NCI-H1417 (cell line): ENCODE measurements around the gene NEK8.
"Not testable (repeated sequence)": the region's sequence is repeated elsewhere in the genome, so short reads cannot be mapped to it uniquely, and the experiment has no call there.

Experiments used
- DNase-seq, 3 experiments: peaks; one replicate each; lab custom pipeline; 2025; lab: John Stamatoyannopoulos, UW

NEK8 gene

DNA sequence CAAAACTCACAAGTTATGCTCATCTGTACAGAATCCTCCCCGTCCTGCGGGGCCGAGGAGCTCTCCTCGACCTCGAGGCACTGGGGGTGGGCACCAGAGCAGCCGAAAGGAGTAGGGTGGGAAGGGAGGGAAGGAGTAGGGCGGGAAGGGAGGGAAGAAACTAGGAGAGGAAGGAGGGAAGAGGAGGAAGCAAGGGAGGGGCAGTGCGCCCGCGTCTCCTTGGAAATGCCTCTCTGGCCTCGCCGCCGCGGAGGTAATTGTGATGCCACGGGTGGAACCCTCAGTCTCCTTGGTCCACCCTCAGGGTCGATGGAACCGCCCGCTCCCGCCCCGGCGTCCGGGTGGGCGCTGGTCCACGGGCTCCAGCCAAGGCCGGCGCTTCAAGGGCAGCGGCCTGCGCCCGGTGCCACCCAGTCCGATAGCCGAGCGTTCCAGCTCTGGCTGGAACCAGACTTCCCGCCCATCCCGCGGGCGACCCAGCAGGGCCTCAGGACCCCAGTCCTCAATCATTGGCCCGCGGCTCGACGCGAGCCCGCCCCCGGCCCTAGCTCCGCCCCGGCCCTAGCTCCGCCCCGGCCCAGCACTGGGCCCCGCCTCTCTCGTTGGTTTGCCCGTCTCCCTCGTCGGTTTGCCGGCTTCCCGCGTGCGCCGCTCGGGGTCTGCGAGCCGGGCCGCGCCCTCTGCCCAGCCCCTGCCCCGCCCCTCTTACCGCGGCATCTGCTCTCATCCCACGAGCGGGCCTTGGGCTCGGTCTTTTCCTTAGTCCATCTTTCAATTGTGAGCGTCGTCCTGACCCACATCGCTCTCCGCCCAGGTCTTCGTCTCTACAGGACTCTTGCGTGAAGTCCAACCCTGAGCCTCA lies 17.5 kb upstream of the NEK8 start:
- peak; percentile 88 to 96 (median 96) for DNase-seq

GRCh38 chr17:28711723-28712031 lies 16.9 kb upstream of the NEK8 start, which contains the start of gene PROCA1:
TSS of gene PROCA1 (minus strand) at chr17:28711888. CDS start at chr17:28711660, 228 bp downstream.
- DNase-seq, result no peak

- no peak for DNase-seq
Observed at GRCh38 chr17:28712032-28712704, 16.4 kb upstream of the NEK8 start.

DNA sequence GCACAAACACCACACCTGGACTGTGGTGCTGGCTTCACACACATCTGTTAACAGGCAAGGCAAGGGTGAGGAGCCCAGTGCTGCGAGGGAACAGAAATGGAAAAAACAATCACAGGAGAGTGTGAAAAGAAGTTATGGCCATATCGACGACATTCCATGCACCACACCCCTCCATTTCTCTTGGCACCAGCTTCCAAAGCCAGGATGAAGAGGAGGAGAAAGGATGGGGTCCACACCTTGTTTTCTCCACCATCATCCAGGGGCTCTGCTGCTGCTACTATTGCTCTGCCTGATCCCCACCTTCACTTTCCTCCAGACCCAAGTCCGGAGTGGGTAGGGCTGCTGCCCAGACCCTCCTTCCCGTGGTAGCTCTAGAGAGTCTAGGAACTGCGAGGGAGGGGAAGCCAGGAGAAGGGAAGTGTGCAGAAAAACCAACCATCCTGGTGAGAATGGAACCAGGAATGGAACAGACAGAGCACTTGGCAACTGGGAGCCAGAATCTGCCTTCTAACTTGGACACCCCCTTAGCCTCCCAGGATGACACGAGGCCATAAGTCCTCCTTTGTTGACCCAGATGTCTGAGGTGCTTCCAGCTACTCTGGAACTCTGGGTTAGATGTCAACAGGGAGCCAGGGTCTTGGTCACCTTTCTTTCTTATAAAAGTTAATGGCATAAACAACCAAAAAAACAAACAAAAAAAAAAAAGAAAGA lies 15.7 kb upstream of the NEK8 start:
- no peak for DNase-seq

- no peak for DNase-seq
Observed at GRCh38 chr17:28714281-28714680, 14.3 kb upstream of the NEK8 start.

GRCh38 chr17:28715217-28715616 lies 13.4 kb upstream of the NEK8 start:
- DNase-seq, result no peak

DNA sequence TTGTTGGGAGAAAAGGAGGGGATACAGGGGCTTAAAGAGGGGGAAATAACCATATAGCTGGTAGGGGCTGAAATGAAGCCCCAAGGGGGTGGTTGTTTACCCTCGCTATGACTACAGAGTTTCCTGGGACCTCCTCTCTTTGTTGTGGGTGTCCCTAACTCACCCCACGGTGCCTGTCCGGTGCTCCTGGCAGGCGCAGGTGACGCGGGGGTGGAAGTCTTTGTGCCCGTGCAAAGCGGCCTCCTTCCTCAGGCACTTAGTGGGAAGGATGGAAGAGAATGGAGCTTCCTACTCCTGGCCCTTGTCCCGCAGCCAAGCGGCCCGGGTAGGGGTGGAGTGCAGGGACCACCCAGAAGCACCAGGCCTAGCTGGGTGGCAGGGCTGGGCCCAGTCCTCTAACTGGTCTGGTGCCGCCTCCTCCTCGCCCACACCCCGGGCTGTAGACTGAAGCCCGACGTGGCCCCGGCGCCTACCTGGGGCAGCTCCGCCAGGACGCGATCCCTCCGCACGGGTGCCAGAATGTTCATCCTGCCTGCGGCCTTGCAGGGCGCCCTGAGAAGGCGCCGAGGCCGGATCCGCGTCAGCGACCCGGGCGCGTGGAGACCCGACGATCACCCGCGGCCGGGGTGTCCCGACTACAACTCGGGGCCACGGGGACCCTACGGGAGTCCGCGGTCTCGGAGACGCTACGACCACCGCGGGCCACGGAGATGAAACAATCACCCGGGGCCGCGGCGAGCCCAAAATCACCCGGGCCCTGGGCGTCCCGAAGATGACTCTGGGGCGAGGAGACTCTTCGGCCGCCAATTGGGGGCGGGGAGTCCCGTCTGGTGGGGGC lies 11.6 kb upstream of the NEK8 start:
- DNase-seq, result no peak

DNA sequence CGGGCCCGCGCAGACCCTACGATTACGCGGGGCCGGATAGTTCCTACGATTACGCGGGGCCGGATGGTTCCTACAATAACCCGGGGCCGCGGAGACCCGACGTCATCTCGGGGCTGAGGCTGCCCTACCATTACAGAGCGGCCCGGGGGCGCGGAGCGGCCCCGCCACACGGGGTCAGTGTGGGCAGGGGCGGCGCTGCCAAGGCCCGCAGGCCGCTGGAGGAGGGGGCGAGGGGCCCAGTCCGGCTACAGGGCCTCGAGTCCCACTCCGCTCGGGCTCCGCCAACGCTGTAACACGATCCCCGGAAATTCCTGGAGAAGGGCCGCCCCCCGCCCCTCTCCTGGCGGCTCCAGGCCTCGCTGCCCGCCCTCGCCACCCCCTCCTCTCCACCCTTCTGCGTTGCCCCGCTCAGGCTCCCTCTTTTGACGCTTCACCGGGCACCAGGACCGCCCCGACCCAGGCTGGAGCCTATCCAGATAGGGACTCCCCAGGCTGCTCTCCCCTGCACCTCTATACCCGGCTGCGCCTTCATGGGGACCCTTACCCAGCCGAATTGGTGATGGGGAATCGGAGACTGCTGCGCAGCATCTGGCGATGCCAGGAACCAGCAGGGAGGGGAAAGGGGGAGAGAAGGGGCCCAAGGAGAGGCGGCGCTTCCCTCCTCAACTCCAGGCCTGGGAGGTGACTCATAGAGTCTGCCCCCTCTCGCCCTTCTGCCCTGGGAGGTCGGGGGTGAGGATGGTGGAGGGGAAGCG lies 10.8 kb upstream of the NEK8 start, which contains the start of gene RAB34:
Gene RAB34, minus strand, starts transcription at position 291 of the 755 bp plus-strand sequence. CDS start 602 bp downstream, outside the sequence.
- DNase-seq, result peak in 2 of 3 experiments; percentile 40 to 49

DNA sequence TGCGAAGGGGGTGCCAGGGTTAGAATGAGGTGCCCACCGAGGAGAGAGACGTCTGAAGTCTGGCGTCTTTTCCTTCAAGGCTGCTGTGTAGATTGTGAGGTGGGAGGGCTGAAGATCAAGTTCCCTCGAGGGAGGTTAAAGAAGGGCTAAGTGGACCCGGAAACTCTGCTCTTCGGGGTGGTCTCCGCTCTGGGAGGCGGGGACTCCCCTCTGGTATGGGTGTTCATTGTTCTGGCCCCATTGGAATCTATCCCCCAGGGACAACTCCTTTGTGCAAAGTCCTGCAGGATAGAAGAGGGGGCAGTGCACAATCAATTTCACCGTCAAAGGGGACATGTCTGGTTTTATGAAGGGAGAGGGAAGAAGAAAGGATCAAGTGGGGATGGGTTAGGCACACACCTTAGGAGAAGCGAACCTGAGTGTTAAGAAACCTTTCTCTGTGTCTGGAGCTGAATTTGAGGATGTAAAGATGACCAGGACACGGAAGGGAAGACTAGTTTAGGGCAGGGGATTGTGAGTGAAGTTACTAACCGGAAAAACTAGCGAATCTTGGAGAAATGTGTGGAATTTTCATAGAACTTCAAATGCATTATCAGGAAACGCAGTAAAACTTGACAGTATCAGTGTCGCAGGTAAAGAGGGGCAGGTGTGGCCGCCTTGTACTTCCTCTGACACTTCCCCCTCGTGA lies 10.1 kb upstream of the NEK8 start:
- peak in 1 of 3 experiments; percentile 14 for DNase-seq

- no peak for DNase-seq
Observed at GRCh38 chr17:28719021-28719433, 9.6 kb upstream of the NEK8 start.

DNA sequence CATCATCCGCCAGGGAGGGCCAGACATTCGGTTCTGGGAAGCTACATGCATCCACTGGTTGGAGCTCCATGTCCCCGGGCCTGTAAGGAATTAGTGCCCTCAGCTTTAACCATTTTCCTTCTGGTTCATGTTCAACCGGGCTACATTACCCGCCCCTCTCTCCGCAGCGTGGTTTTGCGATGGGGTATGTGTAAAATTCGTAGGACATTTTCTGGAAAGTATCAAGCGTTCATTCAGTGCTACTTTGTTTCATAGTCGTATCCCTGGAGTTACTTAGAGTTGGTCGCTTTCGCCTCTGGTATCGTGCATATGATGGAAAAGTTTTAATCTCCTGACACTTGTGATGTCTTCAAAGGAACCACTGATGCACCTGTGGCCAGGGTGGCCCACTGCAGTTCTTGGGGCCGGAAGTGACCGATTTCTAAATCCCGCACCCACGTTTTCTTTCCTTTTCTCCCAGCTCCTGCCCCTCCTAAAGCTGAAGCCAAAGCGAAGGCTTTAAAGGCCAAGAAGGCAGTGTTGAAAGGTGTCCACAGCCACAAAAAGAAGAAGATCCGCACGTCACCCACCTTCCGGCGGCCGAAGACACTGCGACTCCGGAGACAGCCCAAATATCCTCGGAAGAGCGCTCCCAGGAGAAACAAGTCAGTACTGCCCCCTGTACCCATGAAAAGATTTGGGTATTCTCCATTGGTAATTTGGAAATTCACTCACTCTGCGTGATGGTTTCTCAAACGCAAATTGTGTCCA lies 8.2 kb upstream of the NEK8 start:
- DNase-seq, result peak in 1 of 3 experiments; percentile 51

- not testable (repeated sequence) for DNase-seq
Observed at GRCh38 chr17:28720997-28721329, 7.6 kb upstream of the NEK8 start.

DNA sequence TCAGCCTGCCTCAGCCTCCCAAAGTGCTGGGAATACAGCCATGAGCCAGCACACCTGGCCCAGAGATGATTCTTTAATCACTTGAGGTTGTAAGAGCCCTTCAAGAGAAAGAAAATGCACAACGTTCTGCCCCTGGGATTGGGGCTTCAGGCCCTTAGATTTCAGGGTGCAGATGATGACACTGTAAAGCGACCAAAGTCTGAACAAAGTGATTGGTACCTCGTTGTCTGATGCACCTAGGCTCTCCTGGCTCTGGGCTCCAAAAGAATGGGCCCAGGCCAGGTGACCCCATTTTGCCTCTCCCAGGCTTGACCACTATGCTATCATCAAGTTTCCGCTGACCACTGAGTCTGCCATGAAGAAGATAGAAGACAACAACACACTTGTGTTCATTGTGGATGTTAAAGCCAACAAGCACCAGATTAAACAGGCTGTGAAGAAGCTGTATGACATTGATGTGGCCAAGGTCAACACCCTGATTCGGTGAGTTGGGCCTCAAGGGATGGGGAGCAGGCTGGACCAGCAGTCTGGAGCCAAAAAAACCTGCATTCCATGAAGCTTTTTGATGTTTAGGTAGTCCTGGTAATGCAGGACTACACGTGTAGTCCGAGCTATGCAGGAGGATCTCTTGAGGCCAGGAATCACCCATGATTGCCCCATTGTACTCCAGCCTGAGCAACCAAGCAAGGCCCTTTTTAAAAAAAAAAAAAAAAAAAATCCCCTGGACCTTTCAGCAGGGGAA lies 6.0 kb upstream of the NEK8 start:
- no peak for DNase-seq

DNA sequence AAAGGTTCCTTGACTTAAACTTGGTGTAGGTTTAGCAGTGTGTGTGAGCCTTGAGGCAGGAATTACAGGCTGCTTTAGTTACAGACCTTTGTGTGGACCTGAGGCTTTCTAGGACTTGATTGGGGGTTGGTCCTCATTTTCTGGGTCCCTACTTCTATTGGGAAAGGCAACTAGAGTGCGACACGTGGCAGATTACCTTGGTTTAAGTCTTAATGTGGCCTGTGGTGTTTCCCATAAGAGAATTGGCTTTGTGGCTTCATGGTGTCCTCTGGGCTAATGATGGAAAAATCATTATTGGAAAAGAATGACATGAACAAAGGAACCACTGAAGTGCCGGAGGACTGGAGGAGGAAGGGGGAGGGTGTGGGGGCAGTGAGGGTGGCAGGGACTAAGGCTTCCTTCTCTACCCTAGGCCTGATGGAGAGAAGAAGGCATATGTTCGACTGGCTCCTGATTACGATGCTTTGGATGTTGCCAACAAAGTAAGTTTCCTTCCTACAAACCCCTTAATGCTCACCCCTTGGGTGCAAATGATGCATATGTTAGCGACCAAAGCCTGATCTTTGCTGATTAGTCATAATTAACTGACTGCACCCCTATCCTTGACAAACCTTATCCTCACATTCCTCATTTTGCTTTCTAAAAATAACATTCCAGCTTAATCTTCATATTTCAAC lies 5.3 kb upstream of the NEK8 start:
- no peak for DNase-seq

- DNase-seq, result not testable (repeated sequence)
Observed at GRCh38 chr17:28723836-28724499, 4.6 kb upstream of the NEK8 start.

DNA sequence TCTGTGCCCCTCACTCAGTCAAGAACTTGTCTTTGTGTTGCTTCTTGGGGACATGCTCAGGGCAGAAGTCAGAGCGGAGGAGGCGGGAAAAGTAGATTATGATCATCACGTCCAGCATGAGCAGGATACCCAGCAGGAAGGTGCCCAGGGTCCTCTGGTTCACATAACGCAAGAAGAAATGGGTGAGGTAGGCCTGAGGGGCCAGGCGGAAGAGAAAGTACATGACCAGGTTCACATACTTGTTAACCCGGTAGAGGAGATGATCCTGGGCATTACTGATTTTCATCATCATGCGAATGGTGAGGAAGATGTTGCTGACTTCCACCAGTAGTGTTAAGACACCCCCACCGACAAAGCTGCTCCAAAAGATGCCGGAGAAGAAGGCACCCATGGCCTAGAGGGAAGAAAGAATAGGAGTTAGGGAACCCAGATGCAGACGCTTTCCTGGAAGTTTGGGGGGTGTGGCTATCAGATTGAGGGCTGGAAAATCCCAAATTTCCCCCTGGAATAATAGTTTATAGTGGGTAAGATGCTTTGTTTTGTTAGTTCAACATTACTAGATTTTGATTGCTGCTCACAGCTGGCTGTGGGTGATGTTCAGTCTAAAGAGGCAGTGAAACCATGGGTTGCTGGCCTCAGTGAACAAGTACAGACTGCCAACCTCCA lies 4.0 kb upstream of the NEK8 start:
- no peak for DNase-seq

- peak in 2 of 3 experiments; percentile 44 to 79 for DNase-seq
Observed at GRCh38 chr17:28725166-28725659, 3.4 kb upstream of the NEK8 start.
